Heart left ventricle (tissue), 13 donors: ENCODE data around the gene RPP38.

Experiments used
- POLR2A ChIP-seq, 2 donors: fragments of 450-650 bp; IDR thresholded peaks; one replicate each; pipeline ENCODE4 v1.6.1; 2017; ENCODE audit warnings: antibody characterized with exemption in 2 of 2, mild to moderate bottlenecking in 2 of 2, moderate library complexity in 2 of 2
- TF ChIP-seq, protein P1 (sequence below), 12 donors: fragments of 200-600 bp; sonication (generic) in 4 of 12; IDR thresholded peaks; one replicate each; pipeline versions ENCODE4 v1.5.0 to v1.8.0; 2018 to 2022; ENCODE audit warnings: antibody characterized with exemption in 12 of 12, mild to moderate bottlenecking in 5 of 12
- donor health status: ischemic (EF 13 %, LVEDD 7.1; RV severe dilation, severe dysfunction).
- donor health status: DM: no; HTN: yes; CAD: no.
- donor health status: DM: no; HTN: no; CAD: no.
- donor health status: ischemic (EF 25% LVEDD 6.9; RV normal size, moderate dysfunction).
- donor health status: ischemic (EF 25% LVEDD 5.7; RV mildly dilated, moderate dysfunction).
- donor health status: ischemic (EF 35%, LVEDD 5.7; RV mildly dilated, moderate dysfunction).
- donor health status: nonischemic (EF 11% LVEDD 7.7; RV severe dilation, severe dysfunction).
- donor health status: DM: yes; HTN: yes; CAD: no.
- donor health status: PGD.
- donor health status: ischemic (EF 29% LVEDD 5.4; RV normal size, mild dysfunction).
- donor health status: nonischemic (EF 23%, LVEDD 6.1; RV moderate dilation, normal function).

GRCh38 chr10:15137036-15137359 is 39.8 kb downstream of the RPP38 start:
- TF ChIP-seq, protein P1, sequence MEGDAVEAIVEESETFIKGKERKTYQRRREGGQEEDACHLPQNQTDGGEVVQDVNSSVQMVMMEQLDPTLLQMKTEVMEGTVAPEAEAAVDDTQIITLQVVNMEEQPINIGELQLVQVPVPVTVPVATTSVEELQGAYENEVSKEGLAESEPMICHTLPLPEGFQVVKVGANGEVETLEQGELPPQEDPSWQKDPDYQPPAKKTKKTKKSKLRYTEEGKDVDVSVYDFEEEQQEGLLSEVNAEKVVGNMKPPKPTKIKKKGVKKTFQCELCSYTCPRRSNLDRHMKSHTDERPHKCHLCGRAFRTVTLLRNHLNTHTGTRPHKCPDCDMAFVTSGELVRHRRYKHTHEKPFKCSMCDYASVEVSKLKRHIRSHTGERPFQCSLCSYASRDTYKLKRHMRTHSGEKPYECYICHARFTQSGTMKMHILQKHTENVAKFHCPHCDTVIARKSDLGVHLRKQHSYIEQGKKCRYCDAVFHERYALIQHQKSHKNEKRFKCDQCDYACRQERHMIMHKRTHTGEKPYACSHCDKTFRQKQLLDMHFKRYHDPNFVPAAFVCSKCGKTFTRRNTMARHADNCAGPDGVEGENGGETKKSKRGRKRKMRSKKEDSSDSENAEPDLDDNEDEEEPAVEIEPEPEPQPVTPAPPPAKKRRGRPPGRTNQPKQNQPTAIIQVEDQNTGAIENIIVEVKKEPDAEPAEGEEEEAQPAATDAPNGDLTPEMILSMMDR (IDR thresholded peaks at IDR 0.05), result no peak
- no peak for TF ChIP-seq POLR2A (IDR thresholded peaks at IDR 0.05)
